ENCODE results near the gene TAF12.
A peak's percentile ranks its signal among the peaks of the same experiment; 100 is the strongest.
"Not testable (repeated sequence)": the region's sequence is repeated elsewhere in the genome, so short reads cannot be mapped to it uniquely, and the experiment has no call there.

Gene TAF12

GRCh38 chr1:28642847-28643635 is at the start of gene TAF12:
TSS of gene TAF12 (minus strand) at chr1:28643067. CDS start at chr1:28622081, 20,986 bp downstream.
- DNase-seq (ENCODE audit: low spot score) (peak; percentile 94), FAIRE-seq (peak; percentile 29)

- not testable (repeated sequence) for FAIRE-seq; DNase-seq (ENCODE audit: low spot score)
These were observed 48.8 kb upstream of the TAF12 start for GRCh38 chr1:28691627-28692026.

- FAIRE-seq (no peak), DNase-seq (ENCODE audit: low spot score) (no peak)
These were observed 42.1 kb upstream of the TAF12 start for GRCh38 chr1:28684937-28685336.

GRCh38 chr1:28682840-28683239 is 40.0 kb upstream of the TAF12 start:
- DNase-seq (ENCODE audit: low spot score), result no peak
- no peak for FAIRE-seq

- no peak for FAIRE-seq
These were observed 37.3 kb upstream of the TAF12 start for GRCh38 chr1:28680151-28680550.

GRCh38 chr1:28675924-28676257 is 33.0 kb upstream of the TAF12 start:
- DNase-seq (ENCODE audit: low spot score) (no peak), FAIRE-seq (no peak)

More at GRCh38 chr1:28680151-28680550, 37.3 kb upstream of the TAF12 start:
- DNase-seq (ENCODE audit: low spot score), result no peak

- DNase-seq (ENCODE audit: low spot score); FAIRE-seq: not testable (repeated sequence)
These were observed 30.1 kb upstream of the TAF12 start for GRCh38 chr1:28672971-28673370.

- DNase-seq (ENCODE audit: low spot score) (no peak), FAIRE-seq (no peak)
These were observed 28.4 kb upstream of the TAF12 start for GRCh38 chr1:28671254-28671780.

- DNase-seq (ENCODE audit: low spot score), result peak; percentile 7
- FAIRE-seq, result no peak
These were observed 26.3 kb upstream of the TAF12 start for GRCh38 chr1:28668956-28669723.

- FAIRE-seq (no peak), DNase-seq (ENCODE audit: low spot score) (peak; percentile 79)
These were observed 25.5 kb upstream of the TAF12 start, which contains the start of gene GMEB1 for GRCh38 chr1:28668191-28668955. TSS of gene GMEB1 (plus strand) at chr1:28668784. CDS start at chr1:28683613, 14,829 bp downstream.

- no peak for DNase-seq (ENCODE audit: low spot score)
- no peak for FAIRE-seq
These were observed 23.9 kb upstream of the TAF12 start for GRCh38 chr1:28666806-28667205.

GRCh38 chr1:28663871-28664470 is 21.1 kb upstream of the TAF12 start:
- DNase-seq (ENCODE audit: low spot score) (no peak), FAIRE-seq (no peak)

- FAIRE-seq (no peak), DNase-seq (ENCODE audit: low spot score) (no peak)
These were observed 13.5 kb upstream of the TAF12 start for GRCh38 chr1:28656335-28656734.

- not testable (repeated sequence) for FAIRE-seq; DNase-seq (ENCODE audit: low spot score)
These were observed 12.8 kb upstream of the TAF12 start for GRCh38 chr1:28655448-28656311.

GRCh38 chr1:28653870-28654269 is 11.0 kb upstream of the TAF12 start:
- FAIRE-seq, result not testable (repeated sequence)
- DNase-seq (ENCODE audit: low spot score), result peak; percentile 8

- not testable (repeated sequence) for DNase-seq (ENCODE audit: low spot score); FAIRE-seq
These were observed 10.2 kb upstream of the TAF12 start for GRCh38 chr1:28653063-28653462.

GRCh38 chr1:28648474-28649198 is 5.8 kb upstream of the TAF12 start, which contains the start of gene RNU11:
TSS of gene RNU11 (plus strand) at chr1:28648600.
- peak; percentile 85 for FAIRE-seq
- DNase-seq (ENCODE audit: low spot score), result peak; percentile 100

GRCh38 chr1:28648008-28648473 is 5.2 kb upstream of the TAF12 start:
- DNase-seq (ENCODE audit: low spot score) (peak; percentile 93), FAIRE-seq (no peak)

- FAIRE-seq (no peak), DNase-seq (ENCODE audit: low spot score) (no peak)
These were observed 3.2 kb upstream of the TAF12 start for GRCh38 chr1:28646040-28646439.

Measured in RCC 7860 (cell line).